ENCODE results near the gene CEP164. TPM values are rescaled to one million over a fixed set of nuclear protein-coding genes. Genes with fewer than 3 reads are reported as not detected.
A peak's percentile ranks its signal among the peaks of the same experiment; 100 is the strongest.

The CEP164 gene
- total RNA-seq, 1 experiment from 2014 or later, result 31.0 TPM

GRCh38 chr11:117419482-117420142 is 92.0 kb downstream of the CEP164 start:
- no peak for DNase-seq (ENCODE audit: low read depth)

GRCh38 chr11:117420143-117420485 is 92.5 kb downstream of the CEP164 start:
- no peak for DNase-seq (ENCODE audit: low read depth)

GRCh38 chr11:117420598-117420997 is 92.9 kb downstream of the CEP164 start:
- no peak for DNase-seq (ENCODE audit: low read depth)

GRCh38 chr11:117421041-117421440 is 93.4 kb downstream of the CEP164 start:
- DNase-seq (ENCODE audit: low read depth), result peak; percentile 23

GRCh38 chr11:117421476-117421875 is 93.8 kb downstream of the CEP164 start:
- DNase-seq (ENCODE audit: low read depth), result no peak

GRCh38 chr11:117423046-117423575 is 95.5 kb downstream of the CEP164 start:
- DNase-seq (ENCODE audit: low read depth), result no peak

GRCh38 chr11:117424781-117425180 is 97.1 kb downstream of the CEP164 start:
- DNase-seq (ENCODE audit: low read depth), result no peak

GRCh38 chr11:117425679-117426296 is 98.1 kb downstream of the CEP164 start:
- no peak for DNase-seq (ENCODE audit: low read depth)

GRCh38 chr11:117426297-117426685 is 98.6 kb downstream of the CEP164 start:
- DNase-seq (ENCODE audit: low read depth), result peak; percentile 67

GRCh38 chr11:117426941-117427340 is 99.3 kb downstream of the CEP164 start:
- no peak for DNase-seq (ENCODE audit: low read depth)

GRCh38 chr11:117427356-117427874 is 99.8 kb downstream of the CEP164 start:
- DNase-seq (ENCODE audit: low read depth), result no peak

GRCh38 chr11:117428186-117428855 is 100.7 kb downstream of the CEP164 start:
- DNase-seq (ENCODE audit: low read depth), result no peak

GRCh38 chr11:117428856-117429229 is 101.2 kb downstream of the CEP164 start:
- no peak for DNase-seq (ENCODE audit: low read depth)

- no peak for DNase-seq (ENCODE audit: low read depth)
Observed at GRCh38 chr11:117430293-117430955, 102.8 kb downstream of the CEP164 start.

GRCh38 chr11:117431436-117431835 is 103.8 kb downstream of the CEP164 start:
- no peak for DNase-seq (ENCODE audit: low read depth)

GRCh38 chr11:117433717-117434116 is 106.1 kb downstream of the CEP164 start:
- no peak for DNase-seq (ENCODE audit: low read depth)

GRCh38 chr11:117434481-117434880 is 106.8 kb downstream of the CEP164 start:
- no peak for DNase-seq (ENCODE audit: low read depth)

GRCh38 chr11:117435326-117435725 is 107.7 kb downstream of the CEP164 start:
- DNase-seq (ENCODE audit: low read depth), result no peak

- DNase-seq (ENCODE audit: low read depth), result no peak
Observed at GRCh38 chr11:117437041-117437790, 109.6 kb downstream of the CEP164 start.

- DNase-seq (ENCODE audit: low read depth), result no peak
Observed at GRCh38 chr11:117437791-117438130, 110.1 kb downstream of the CEP164 start.

GRCh38 chr11:117438371-117439000 is 110.8 kb downstream of the CEP164 start:
- DNase-seq (ENCODE audit: low read depth), result peak; percentile 82
